Activated T-cell treated with anti-CD3 and anti-CD28 coated beads, Interleukin-2, amount 50 U/mL, for 4 hours (primary cell): ENCODE measurements around the gene HCFC2. TPM values are rescaled to one million over a fixed set of nuclear protein-coding genes. Genes with fewer than 3 reads are reported as not detected.

ENCODE experiments used
- ATAC-seq, 2 donors: fragments of 200-7000 bp; cut with Tn5 transposase; one replicate each; pipeline ENCODE4 v1.10.0; 2021
- DNase-seq: peaks from one replicate; pipeline ENCODE4 v3.0.0-alpha.2; 2020
- H3K27me3 Mint-ChIP-seq: one replicate; pipeline ENCODE4 v1.8.0; 2021; ENCODE audit warnings: low read depth, mixed read lengths
- H3K36me3 Mint-ChIP-seq: one replicate; pipeline ENCODE4 v1.8.0; 2022; ENCODE audit warnings: mixed read lengths; ENCODE audit not compliant: insufficient read depth
- H3K4me1 Mint-ChIP-seq: one replicate; pipeline ENCODE4 v1.8.0; 2021; ENCODE audit warnings: low read depth, mixed read lengths
- H3K4me3 Mint-ChIP-seq: one replicate; pipeline ENCODE4 v1.8.0; 2021; ENCODE audit warnings: mild to moderate bottlenecking, moderate library complexity, mixed read lengths
- H3K9me3 Mint-ChIP-seq: one replicate; pipeline ENCODE4 v1.8.0; 2021; ENCODE audit warnings: mixed read lengths
- total RNA-seq, 3 donors: library from RNA; stranded (reverse); gene quantifications; one replicate each; pipeline ENCODE4 v1.2.1, GENCODE V29; 2021

HCFC2 gene
- total RNA-seq, 3 donors from 2014 or later = 7.5 to 8.0 (median 7.6) TPM

DNA sequence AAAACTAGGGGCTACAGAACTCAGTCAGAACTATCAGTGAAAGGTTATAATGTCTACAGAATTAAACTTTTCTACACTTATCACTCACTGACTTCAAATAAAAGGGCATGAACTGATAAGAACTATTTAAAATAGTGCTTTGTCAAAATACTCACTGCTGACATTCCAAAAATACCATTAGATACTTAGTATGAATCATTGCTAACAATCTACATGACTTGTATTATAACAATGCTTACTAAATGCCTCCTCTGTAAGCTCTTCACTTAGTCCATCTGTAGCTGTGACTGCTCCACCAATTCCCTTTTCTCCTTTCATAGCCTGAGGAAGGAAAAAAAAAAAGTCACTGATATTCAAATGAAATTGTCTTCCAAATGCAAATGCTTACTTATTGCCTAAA lies 56.7 kb downstream of the HCFC2 start:
- Mint-ChIP-seq H3K4me1 (no peaks in the 10 kb centered on the region), H3K9me3 (no peaks in the 10 kb centered on the region), H3K36me3 (peaks cover 29% of the 10 kb centered on the region), H3K27me3 (no peaks in the 10 kb centered on the region), H3K4me3 (no peak overlapping the region)
- ATAC-seq (no peak), DNase-seq (no peak)

DNA sequence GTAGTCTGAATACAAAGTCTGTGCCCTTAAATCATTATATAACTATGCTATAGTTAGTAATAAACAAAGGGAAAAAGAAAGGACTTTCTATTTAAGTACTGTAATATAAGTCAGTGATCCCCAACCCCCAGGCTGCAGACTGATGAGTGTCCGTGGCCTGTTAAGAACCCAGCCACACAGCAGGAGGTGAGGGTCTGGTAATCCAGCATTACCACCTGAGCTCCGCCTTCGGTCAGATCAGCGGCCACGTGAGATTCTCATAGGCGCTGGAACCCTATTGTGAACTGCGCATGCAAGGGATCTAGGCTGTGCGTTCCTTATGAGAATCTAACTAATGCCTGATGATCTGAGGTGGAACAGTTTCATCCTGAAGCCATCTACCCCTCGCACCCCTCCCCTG lies 58.0 kb downstream of the HCFC2 start:
- H3K27me3 Mint-ChIP-seq = no peaks in the 10 kb centered on the region
- ATAC-seq = no peak

DNA sequence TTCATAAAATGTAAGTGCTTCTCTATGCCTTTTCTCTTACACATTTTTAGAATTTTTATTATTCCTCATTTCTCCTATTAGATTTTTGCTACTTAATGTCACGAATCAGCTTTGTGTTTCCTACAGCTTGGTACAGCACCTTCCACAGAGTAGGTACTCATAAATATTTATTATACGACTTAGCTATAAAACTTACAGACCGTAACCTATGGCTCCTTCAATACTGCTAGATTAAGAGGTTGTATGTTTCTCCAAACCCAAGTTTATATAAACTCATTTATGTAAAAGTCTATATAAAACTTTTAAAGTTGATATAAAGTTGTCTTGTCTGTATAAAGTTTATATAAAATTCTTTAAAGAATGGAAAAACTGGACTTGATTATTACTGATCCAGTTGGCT lies 62.2 kb downstream of the HCFC2 start:
- Mint-ChIP-seq H3K9me3 (no peaks in the 10 kb centered on the region), H3K4me1 (peaks cover 8% of the 10 kb centered on the region)
- ATAC-seq = no peak

More for the DNA sequence above, 58.0 kb downstream of the HCFC2 start:
- Mint-ChIP-seq H3K36me3 (peaks cover 34% of the 10 kb centered on the region), H3K9me3 (no peaks in the 10 kb centered on the region), H3K4me1 (no peaks in the 10 kb centered on the region), H3K4me3 (no peak overlapping the region)
- DNase-seq = no peak

DNA sequence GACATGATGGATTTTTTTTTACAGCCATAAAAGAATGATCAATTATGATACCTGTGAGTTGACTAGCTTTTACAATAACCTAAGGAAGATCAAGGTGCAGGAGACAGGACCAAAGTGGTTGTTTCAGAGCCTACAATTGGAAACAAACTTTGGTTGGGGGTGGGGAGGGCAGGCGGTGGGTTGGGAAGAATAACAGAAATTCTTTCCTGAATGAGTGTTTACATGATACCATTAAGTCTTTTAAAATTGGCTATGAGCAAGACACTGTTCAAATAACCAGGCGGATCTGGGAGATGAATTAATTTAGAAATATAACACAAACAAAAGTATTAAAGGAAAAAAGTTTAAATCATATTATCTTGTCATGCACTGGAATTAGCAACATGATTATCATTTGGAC lies 66.4 kb downstream of the HCFC2 start:
- peaks cover 18% of the 10 kb centered on the region for H3K4me1 Mint-ChIP-seq
- H3K4me3 Mint-ChIP-seq = no peak overlapping the region
- H3K9me3 Mint-ChIP-seq = no peaks in the 10 kb centered on the region
- peaks cover 25% of the 10 kb centered on the region for H3K36me3 Mint-ChIP-seq
- H3K27me3 Mint-ChIP-seq = no peaks in the 10 kb centered on the region
- no peak for DNase-seq
- ATAC-seq = no peak

More for the DNA sequence above, 62.2 kb downstream of the HCFC2 start:
- Mint-ChIP-seq H3K36me3 (peaks cover 24% of the 10 kb centered on the region), H3K4me3 (no peak overlapping the region), H3K27me3 (no peaks in the 10 kb centered on the region)
- no peak for DNase-seq

DNA sequence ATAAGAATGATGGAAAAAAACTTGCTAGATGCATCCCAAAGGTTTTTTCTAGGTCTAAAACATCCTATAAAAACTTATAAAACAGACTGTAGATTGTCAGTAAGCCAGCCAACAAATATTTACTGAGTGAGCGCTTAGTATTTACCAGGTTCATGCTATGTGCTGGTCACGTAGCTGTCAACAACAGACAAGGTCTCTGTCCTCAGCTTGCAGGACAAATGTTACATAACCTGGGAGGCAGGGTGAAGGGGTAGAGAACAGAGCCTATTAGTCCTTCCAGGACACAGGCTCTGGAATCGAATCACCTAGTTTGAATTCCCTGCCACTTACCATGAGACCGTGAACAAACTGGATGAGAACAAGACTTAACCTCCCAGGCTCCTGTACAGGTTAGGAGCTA lies 67.3 kb downstream of the HCFC2 start:
- Mint-ChIP-seq H3K27me3 (no peaks in the 10 kb centered on the region), H3K36me3 (peaks cover 18% of the 10 kb centered on the region), H3K9me3 (no peaks in the 10 kb centered on the region), H3K4me3 (no peak overlapping the region), H3K4me1 (peaks cover 25% of the 10 kb centered on the region)
- no peak for ATAC-seq
- no peak for DNase-seq

DNA sequence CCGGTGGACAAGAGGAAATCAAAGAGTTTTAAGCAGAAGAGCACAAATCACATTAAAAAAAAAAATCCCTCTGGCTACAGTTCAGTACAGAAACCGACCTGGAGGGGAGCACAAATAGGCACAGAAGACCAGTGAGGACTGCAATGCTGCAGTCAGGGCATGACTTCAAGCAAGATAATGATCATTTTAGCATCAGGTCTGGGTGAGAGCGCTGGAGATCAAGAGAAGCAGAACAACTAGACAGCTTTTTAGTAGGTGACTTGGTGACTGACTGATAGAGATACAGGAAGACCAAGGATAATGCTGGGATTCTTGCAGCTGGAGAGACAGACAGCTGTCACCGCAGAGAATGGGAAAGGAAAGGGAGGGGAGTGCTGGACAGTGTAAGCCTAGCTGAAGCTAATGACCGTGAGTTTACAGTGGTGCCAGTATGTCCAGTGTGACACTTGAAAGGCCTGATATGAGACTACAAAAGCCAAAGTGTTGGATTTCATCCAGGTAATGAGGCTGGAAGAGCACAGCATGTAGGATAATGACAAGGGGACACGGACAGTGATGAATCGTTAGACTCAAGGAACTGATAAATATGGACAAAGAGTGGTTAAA lies 68.1 kb downstream of the HCFC2 start:
- H3K9me3 Mint-ChIP-seq = no peaks in the 10 kb centered on the region
- no peaks in the 10 kb centered on the region for H3K27me3 Mint-ChIP-seq
- ATAC-seq = no peak
- H3K4me1 Mint-ChIP-seq = peaks cover 29% of the 10 kb centered on the region
- H3K4me3 Mint-ChIP-seq = no peak overlapping the region
- H3K36me3 Mint-ChIP-seq = peaks cover 18% of the 10 kb centered on the region
- no peak for DNase-seq

DNA sequence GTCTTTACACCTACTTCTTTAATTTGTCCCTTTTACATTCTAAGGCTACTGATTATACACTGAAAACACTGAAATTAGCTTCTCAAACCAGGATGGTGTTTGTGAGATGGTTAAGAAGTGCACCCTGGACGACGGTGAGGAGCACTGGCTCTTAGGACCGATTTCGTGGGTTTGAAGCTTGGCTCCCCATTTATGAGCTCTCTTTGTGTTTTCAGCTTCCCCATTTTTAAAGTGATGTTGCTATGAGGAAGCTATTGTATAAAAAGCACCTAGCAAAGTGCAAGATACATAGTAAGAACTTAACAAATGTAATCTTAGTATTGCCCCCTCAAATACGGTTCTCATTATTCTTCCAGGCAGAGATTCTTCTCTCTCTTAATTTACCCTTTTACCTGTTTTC lies 69.0 kb downstream of the HCFC2 start:
- H3K27me3 Mint-ChIP-seq = no peaks in the 10 kb centered on the region
- DNase-seq (no peak), ATAC-seq (no peak)
- H3K4me1 Mint-ChIP-seq = peaks cover 29% of the 10 kb centered on the region
- H3K4me3 Mint-ChIP-seq = no peak overlapping the region
- H3K36me3 Mint-ChIP-seq = peaks cover 16% of the 10 kb centered on the region
- no peaks in the 10 kb centered on the region for H3K9me3 Mint-ChIP-seq

DNA sequence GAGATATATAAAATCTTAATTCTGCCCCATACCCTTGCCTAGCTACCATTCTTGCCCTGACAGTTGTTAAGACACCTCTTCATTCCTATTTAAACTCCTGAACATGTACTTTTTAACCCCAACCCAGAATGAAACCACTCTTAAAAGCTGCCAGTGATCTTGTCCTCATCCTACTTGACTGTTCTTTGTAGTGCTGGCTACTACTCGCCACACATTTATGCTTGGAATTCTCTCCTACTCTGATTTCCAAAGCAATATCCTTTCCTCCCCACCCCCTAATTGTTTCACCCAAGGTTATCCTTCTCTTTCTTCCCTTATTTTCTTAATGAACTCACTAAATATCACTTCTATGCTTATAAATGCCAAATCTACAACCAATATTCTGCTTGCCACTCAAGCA lies 69.5 kb downstream of the HCFC2 start:
- ATAC-seq = no peak
- H3K36me3 Mint-ChIP-seq = peaks cover 15% of the 10 kb centered on the region
- no peak overlapping the region for H3K4me3 Mint-ChIP-seq
- DNase-seq = no peak
- H3K4me1 Mint-ChIP-seq = peaks cover 29% of the 10 kb centered on the region
- H3K27me3 Mint-ChIP-seq = no peaks in the 10 kb centered on the region
- H3K9me3 Mint-ChIP-seq = no peaks in the 10 kb centered on the region

DNA sequence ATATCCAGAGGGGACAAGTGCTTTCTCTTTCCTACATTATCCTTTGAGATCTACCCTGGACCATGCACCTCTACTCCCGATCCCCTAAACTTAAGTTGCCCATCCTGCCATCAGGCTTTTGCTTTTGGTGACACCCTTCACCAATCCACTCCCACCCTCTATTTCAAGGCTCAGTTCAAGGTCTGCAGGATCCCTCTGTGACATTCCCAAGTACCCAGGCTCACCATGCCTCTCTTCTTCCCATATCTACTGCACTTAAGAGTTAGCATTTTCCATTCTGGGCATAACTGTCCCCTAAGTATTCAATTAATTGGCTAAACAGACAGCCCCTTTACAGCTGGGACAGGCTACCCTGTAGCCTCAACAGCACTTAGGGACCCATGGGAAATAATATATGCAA lies 70.6 kb downstream of the HCFC2 start:
- H3K27me3 Mint-ChIP-seq = no peaks in the 10 kb centered on the region

DNA sequence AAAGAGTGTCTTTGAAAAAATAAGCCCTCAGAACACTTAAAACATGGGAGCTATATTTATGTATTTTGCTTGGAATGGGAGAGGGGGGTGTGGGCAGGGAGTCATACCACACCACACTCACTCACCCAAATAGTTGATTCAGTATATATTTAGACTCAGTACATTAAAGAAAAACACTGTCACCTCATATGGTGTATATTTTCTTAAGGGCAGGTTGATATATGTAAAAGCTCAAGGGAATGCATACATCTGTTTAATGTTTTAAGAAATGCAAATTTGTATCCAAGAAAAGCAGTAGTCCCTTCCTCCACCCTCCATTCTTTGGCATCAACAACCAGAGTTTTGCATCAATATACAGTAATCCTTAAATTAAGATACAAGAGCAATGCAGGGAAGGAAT lies 72.2 kb downstream of the HCFC2 start:
- DNase-seq (no peak), ATAC-seq (no peak)
- H3K36me3 Mint-ChIP-seq = peaks cover 9% of the 10 kb centered on the region
- H3K27me3 Mint-ChIP-seq = no peaks in the 10 kb centered on the region
- no peaks in the 10 kb centered on the region for H3K9me3 Mint-ChIP-seq
- H3K4me1 Mint-ChIP-seq = peaks cover 21% of the 10 kb centered on the region
- H3K4me3 Mint-ChIP-seq = peak overlapping the region; percentile 88

More for the DNA sequence above, 70.6 kb downstream of the HCFC2 start:
- peaks cover 27% of the 10 kb centered on the region for H3K4me1 Mint-ChIP-seq
- H3K9me3 Mint-ChIP-seq = no peaks in the 10 kb centered on the region
- no peak overlapping the region for H3K4me3 Mint-ChIP-seq
- DNase-seq (no peak), ATAC-seq (no peak)
- H3K36me3 Mint-ChIP-seq = peaks cover 9% of the 10 kb centered on the region

DNA sequence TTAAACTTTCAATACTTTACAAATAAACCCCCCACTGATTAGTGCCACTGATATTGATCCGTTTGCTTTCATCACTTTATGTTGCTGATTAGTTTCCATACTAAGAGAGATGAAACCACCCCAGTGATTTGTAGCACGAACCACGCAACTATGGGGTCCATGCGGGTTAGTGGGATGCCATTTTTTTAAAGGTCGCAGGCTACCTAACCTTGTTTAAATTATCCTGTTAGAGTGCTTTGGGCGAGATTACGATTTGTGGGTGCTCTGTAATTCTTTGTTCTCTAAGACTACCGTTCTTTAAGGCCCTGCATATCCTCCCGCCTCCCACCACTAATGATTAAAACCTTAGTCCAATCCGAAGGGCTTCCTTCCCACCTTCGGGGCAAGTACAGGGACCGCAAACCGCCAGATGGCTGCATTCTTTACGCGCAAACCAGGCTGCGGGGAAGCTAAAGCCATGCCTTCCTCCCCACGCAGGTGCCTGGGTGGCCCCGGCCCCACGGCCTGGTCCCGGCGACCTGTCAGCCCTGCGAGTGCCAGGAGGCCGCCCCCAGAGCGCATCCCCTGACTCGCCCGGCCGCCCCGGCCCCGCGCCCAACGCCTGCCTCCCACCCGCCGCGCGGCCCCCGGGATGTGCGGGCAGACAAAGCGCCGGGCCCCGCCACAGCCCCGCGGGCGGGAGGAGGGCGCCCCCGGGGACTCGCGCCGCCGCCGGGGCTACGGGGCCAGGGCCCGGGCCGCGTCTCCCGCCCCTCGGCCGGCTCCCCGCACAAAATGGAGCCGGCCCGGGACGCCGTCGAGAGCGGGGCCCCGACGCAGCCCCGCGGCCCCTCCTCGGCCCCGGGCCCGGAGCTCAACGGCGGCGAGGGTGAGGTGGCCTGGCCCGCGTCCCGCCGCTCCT lies 72.9 kb downstream of the HCFC2 start:
- DNase-seq (peak; percentile 27), ATAC-seq (peak; percentile 29 to 38)
- Mint-ChIP-seq H3K9me3 (no peaks in the 10 kb centered on the region), H3K36me3 (peaks cover 6% of the 10 kb centered on the region), H3K4me1 (peaks cover 18% of the 10 kb centered on the region), H3K27me3 (no peaks in the 10 kb centered on the region), H3K4me3 (peak overlapping the region; percentile 88)

DNA sequence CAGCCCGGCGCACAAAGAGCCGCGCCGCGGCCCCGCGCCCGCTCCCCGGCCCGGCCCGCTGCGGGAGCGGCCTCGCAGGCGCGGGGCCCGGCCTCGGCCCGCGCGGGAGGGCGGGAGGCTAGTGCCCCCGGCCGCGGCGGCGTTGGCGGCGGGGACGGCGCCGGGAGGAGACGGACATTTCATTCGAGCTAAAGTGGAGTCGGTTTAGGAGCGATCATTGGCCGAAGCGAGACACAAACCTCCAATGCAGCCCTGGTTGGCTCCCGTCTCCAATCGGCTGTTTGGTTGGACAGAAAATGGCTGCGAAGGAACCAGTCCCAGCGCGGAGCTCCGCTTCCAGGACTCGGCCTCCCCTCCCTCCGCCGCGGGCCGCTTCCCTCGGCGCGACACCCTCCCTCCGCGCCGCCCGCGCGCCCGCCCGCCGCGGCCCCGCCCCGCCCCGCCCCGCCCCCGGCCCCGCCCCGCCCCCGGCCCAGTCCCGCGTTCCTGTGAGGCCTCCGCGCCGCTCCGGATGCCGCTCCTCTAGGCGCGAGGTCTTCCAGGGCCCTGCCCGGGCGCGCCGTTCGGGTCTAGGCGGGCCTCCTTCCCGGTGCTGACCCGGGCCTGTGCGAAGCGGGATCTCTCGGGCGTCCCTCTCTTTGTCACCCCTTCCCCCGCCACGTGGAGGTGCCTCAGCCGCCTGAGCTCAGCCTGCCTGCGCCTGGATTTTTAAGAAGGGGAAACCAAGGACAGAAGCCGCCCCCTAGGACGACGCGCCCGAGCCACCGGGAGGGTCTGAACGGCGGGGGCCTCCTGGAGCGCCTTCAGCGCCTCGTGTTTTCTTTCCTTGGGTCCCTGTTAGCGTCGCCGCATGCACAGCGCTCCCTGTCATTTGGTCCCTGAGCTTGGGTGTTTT lies 73.8 kb downstream of the HCFC2 start, which contains the start of gene NFYB:
Gene NFYB, minus strand, starts transcription at position 309 of the 895 bp plus-strand sequence. CDS start 2,757 bp downstream, outside the sequence.
- no peaks in the 10 kb centered on the region for H3K36me3 Mint-ChIP-seq
- ATAC-seq (peak; percentile 96 to 97), DNase-seq (peak; percentile 88)
- no peaks in the 10 kb centered on the region for H3K9me3 Mint-ChIP-seq
- H3K27me3 Mint-ChIP-seq = no peaks in the 10 kb centered on the region
- peaks cover 13% of the 10 kb centered on the region for H3K4me1 Mint-ChIP-seq
- peak within 1 kb of the TSS; percentile 88 for H3K4me3 Mint-ChIP-seq

DNA sequence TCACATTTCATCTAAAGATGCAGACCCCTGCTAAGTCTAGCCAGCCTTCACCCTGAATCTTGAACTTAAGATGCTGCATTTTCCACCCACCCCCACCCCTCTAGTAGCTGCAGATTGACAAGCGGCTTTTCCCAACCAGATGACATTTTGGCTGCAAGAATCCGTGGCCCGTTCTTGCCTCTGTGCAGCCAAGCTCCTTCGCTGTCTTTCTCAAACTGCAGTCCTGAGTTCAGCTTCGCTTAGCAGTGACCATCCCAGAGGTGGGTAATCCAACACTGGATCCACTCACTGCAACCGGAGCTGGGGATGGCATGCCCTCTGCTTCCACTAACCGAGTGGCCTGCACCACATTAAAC lies 74.4 kb downstream of the HCFC2 start:
- peaks cover 13% of the 10 kb centered on the region for H3K4me1 Mint-ChIP-seq

DNA sequence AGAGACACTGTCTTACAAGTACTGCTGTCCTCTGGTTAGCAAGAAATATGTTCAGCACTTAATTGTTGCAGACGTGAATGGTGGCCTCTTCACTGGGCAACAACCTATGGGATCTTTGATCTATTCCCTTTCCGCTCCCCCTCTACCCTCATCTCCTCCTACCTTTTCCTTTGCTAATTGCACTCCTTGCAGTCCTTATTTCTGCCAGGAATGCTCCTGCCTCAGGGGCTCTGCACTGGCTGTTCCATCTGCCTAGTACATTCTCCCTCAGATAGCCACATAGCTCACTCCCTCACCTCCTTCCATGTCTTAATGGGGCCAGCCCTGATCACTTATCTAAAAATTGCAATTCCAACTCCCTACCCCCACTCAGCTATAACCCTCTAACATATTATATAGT lies 78.2 kb downstream of the HCFC2 start:
- H3K4me1 Mint-ChIP-seq = no peaks in the 10 kb centered on the region

More for the DNA sequence above, 74.4 kb downstream of the HCFC2 start:
- Mint-ChIP-seq H3K4me3 (peak overlapping the region; percentile 56), H3K9me3 (no peaks in the 10 kb centered on the region), H3K36me3 (no peaks in the 10 kb centered on the region), H3K27me3 (no peaks in the 10 kb centered on the region)
- ATAC-seq (no peak), DNase-seq (no peak)

More for the DNA sequence above, 78.2 kb downstream of the HCFC2 start:
- Mint-ChIP-seq H3K4me3 (no peak overlapping the region), H3K36me3 (no peaks in the 10 kb centered on the region), H3K27me3 (peaks cover 3% of the 10 kb centered on the region), H3K9me3 (no peaks in the 10 kb centered on the region)
- ATAC-seq (no peak), DNase-seq (no peak)
